BE2C (cell line): ENCODE measurements around the gene DIPK1B.

ENCODE experiments used
- DNase-seq: peaks from one replicate; pipeline ENCODE4 v3.0.0-alpha.2; 2020
- H3K27me3 ChIP-seq: fragments of 250-450 bp; sonication (Bioruptor Pico); 2 replicates; pipeline ENCODE4 v1.5.1; 2020; ENCODE audit warnings: mild to moderate bottlenecking
- H3K36me3 ChIP-seq: fragments of 250-450 bp; sonication (Bioruptor Pico); 2 replicates; pipeline ENCODE4 v1.5.1; 2020; ENCODE audit warnings: mild to moderate bottlenecking
- H3K4me1 ChIP-seq: fragments of 250-450 bp; sonication (Bioruptor Pico); 2 replicates; pipeline ENCODE4 v1.5.1; 2020
- H3K4me3 ChIP-seq: 2 replicates; pipeline ENCODE4 v1.5.1; 2011; ENCODE audit warnings: low read depth, low read length
- H3K9me3 ChIP-seq: fragments of 250-450 bp; sonication (Bioruptor Pico); 2 replicates; pipeline ENCODE4 v1.5.1; 2020
- CTCF ChIP-seq: IDR thresholded peaks from 2 replicates; pipeline ENCODE4 v1.5.1; 2012; ENCODE audit warnings: mild to moderate bottlenecking, low read depth, low read length

Gene DIPK1B

DNA sequence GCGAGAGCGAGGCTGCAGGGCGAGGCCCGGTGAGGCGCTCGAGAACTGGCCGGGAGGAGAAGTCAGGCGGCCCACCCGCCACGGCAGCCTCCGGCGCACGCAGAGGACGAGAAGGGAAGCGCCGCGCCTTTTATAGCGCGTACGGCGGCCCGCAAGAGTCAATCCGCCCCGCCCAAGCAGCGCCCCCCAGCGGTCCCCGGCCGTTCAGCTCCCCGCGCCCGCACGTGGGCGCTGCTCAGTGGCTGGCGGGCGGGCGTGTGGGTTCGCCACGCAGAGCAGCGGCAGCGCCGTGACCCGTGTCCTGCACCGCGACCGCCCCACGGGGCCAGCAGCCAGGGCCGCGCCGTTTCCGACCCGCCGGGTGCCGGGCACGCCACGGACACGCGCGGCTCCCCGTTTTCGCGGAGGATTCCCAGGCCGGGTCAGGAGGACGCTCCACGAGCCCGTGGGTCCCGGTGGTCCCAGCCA lies 15.7 kb downstream of the DIPK1B start:
- peak; percentile 67 for TF ChIP-seq CTCF
- peak; percentile 93 for DNase-seq
- Histone ChIP-seq H3K4me1 (peaks cover 4% of the 10 kb centered on the region), H3K9me3 (no peaks in the 10 kb centered on the region; the same call in 1 of the 2 replicates), H3K36me3 (peaks cover 44% of the 10 kb centered on the region), H3K27me3 (no peaks in the 10 kb centered on the region), H3K4me3 (peak overlapping the region; percentile 100)

DNA sequence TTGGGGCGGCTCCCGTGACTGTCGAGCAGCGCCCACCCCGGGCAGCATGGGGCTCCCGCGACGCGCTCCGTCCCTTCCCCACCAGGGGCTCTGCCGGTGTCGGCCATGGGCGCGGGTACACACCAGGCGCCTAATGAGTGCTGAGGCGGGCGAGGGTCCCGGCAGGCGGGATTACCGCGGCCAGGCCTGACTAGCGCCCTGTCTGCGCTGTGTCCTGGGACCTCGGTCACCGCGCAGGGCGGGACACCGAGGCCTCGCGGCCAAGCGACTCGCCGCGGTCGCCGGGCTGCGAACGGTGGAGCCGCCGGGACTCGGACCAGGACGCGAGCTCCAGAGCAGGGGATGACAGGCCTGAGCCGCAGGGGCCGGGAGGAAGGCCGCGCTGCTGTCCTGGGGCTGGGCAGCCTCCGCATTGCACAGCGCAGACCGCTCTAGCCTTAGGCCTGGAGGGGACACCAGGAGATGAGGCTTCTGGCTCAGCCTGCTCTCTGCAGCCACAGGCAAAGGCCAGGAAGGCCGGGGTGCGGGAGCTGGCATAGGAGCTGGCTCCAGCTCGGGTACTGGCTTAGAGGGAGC lies 16.3 kb downstream of the DIPK1B start:
- peaks cover 4% of the 10 kb centered on the region for H3K4me1 ChIP-seq
- peaks cover 39% of the 10 kb centered on the region for H3K36me3 ChIP-seq
- H3K9me3 ChIP-seq, result no peaks in the 10 kb centered on the region; the same call in 1 of the 2 replicates
- peak overlapping the region; percentile 100 for H3K4me3 ChIP-seq
- H3K27me3 ChIP-seq, result no peaks in the 10 kb centered on the region
- no peak for TF ChIP-seq CTCF
- peak; percentile 52 for DNase-seq

DNA sequence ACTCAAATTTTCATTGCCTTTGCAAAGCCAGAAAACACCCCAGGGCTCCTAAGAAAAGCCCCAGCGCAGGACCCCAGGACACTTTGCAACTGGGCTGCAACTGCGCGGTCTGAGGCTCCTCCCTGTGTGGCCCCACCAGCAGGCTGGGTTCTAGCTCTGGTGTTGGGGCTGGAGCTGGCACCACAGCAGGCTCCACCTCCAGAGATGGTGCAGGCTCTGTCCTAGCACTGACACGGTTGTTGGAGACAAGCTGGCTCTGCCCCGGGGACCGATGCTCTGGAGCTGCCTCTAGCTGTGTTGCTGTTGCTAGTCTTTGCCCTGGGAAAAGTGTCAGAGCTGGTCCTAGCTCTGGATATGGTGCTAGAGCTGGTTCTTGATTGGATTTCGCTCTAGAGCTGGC lies 16.8 kb downstream of the DIPK1B start:
- H3K4me3 ChIP-seq, result peak overlapping the region; percentile 100
- H3K27me3 ChIP-seq, result no peaks in the 10 kb centered on the region
- H3K4me1 ChIP-seq, result peaks cover 4% of the 10 kb centered on the region; the same call in 1 of the 2 replicates
- H3K9me3 ChIP-seq, result no peaks in the 10 kb centered on the region; the same call in 1 of the 2 replicates
- TF ChIP-seq CTCF, result no peak
- H3K36me3 ChIP-seq, result peaks cover 34% of the 10 kb centered on the region
- DNase-seq, result peak; percentile 38

DNA sequence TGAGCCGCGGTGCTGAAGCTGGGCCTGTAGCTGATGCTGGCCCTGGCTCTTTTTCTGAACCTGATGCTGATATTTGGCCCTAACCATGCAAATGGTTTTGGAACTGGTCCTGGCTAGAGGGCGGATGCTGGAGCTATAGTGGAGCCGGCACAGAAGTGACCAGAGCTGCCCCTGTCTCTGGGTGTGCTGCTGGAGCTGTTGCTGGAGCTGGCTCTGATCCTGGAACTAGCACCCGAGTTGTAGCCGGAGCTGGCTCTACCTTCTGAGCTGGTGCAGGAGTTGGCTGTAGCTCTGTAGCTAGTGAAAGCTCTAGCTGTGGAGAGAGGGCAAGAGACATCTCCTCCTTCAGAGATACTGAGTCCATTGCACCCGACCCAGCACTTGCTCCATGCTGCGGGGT lies 17.6 kb downstream of the DIPK1B start:
- H3K27me3 ChIP-seq, result no peaks in the 10 kb centered on the region
- H3K9me3 ChIP-seq, result no peaks in the 10 kb centered on the region; the same call in 1 of the 2 replicates
- H3K36me3 ChIP-seq, result peaks cover 26% of the 10 kb centered on the region
- no peak overlapping the region for H3K4me3 ChIP-seq
- DNase-seq, result no peak
- peaks cover 4% of the 10 kb centered on the region; the same call in 1 of the 2 replicates for H3K4me1 ChIP-seq
- no peak for TF ChIP-seq CTCF

- no peak for DNase-seq
- TF ChIP-seq CTCF, result no peak
- H3K36me3 ChIP-seq, result peaks cover 2% of the 10 kb centered on the region
- no peaks in the 10 kb centered on the region for H3K27me3 ChIP-seq
- H3K9me3 ChIP-seq, result no peaks in the 10 kb centered on the region; the same call in 1 of the 2 replicates
- H3K4me3 ChIP-seq, result no peak overlapping the region
- no peaks in the 10 kb centered on the region for H3K4me1 ChIP-seq
Observed at GRCh38 chr9:136732444-136733178, 20.2 kb downstream of the DIPK1B start.

DNA sequence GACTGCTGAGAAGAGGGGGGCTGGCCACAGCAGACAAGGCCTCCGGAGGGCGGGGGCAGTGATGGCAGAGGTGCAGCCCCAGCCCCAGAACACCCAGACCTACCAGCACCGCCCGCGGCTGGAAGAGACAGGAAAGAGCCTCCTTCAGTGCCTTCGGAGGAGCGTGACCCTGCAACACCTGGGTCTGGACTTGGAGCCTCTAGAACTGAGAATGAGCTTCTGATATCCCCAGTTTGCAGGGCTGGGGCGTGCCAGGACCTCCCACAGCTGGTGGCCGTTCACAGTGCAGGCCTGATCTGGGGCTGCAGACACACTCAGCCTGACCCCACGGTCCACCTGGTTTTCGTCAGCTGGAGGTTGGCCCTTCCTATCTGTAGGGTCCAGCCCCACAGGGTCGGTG lies 21.2 kb downstream of the DIPK1B start:
- H3K4me1 ChIP-seq, result no peaks in the 10 kb centered on the region

More for the DNA sequence above, 21.2 kb downstream of the DIPK1B start:
- no peak for TF ChIP-seq CTCF
- no peak overlapping the region for H3K4me3 ChIP-seq
- H3K36me3 ChIP-seq, result no peaks in the 10 kb centered on the region; the same call in 1 of the 2 replicates
- H3K27me3 ChIP-seq, result no peaks in the 10 kb centered on the region
- no peak for DNase-seq
- no peaks in the 10 kb centered on the region; the same call in 1 of the 2 replicates for H3K9me3 ChIP-seq
